Measurements from ENCODE around the gene PRKCQ.

GRCh38 chr10:6498771-6499170, 81.3 kb downstream of the PRKCQ start:
- TF ChIP-seq CTCF (IDR thresholded peaks at IDR 0.05; ENCODE audit: poor library complexity) (no peak), EZH2 (IDR thresholded peaks at IDR 0.05; ENCODE audit: borderline replicate concordance) (no peak)

Measured in hepatocyte (in vitro differentiated cells).